ENCODE results near the gene CBX8.

Gene CBX8

DNA sequence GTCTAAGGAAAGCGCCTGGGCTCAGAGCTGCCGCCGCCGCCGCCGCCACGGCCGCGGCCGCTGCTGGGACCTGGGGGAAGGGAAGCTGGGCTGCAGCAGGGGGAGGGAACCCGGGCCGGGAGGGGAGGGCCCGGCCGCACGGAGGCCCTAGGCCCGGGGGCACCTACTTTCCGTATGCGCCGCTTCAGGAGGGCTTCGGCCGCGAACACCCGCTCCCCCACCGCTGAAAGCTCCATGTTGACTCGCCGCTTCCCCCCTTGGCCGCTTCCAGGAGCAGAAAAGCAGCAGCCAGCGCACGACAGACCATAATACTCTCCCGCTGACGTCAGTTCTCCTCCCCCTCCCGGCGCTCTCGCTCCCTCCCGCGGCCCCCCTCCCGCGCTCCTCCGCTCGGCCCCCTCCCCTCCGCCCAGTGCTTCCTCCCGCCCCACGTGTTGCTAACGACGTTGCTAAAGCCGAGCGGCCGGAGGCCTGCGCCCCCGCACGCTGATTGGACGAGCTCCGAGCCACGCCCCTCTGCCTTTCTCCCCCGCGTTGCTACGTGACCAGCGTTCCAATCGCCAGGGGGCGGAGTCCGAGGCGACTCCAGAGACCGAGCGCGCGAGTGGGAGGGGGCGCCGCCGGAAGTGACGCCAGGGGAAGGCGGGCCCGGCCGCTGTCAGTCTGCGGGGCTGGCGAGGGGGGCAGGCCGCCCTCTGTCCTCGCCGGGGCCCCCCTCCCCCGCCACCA, at the start of gene CBX8:
Gene CBX8 (minus strand): TSS at position 315 of the 729 bp plus-strand sequence. CDS start 79 bp downstream, at position 236.
- DNase-seq (ENCODE audit: low read depth, low spot score): peak; percentile 98

DNA sequence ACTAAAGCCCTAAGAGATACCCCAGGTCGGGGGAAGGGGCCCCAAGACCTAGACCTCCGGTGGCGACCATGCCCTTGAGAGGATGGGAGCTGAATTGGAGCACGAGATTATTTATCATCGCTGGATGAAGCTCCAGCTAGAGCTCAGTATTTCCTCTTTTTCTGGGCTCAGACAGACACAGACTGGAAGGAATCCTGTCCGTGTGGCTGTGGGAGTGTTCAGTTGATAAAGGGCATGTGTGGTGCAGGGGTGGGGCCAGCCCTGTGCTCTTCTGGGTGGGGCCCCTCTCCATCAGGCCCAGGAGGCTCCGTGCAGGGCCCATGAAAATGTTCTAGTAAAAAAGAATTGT, 48.7 kb upstream of the CBX8 start:
- no peak for DNase-seq (ENCODE audit: low read depth, low spot score)

DNA sequence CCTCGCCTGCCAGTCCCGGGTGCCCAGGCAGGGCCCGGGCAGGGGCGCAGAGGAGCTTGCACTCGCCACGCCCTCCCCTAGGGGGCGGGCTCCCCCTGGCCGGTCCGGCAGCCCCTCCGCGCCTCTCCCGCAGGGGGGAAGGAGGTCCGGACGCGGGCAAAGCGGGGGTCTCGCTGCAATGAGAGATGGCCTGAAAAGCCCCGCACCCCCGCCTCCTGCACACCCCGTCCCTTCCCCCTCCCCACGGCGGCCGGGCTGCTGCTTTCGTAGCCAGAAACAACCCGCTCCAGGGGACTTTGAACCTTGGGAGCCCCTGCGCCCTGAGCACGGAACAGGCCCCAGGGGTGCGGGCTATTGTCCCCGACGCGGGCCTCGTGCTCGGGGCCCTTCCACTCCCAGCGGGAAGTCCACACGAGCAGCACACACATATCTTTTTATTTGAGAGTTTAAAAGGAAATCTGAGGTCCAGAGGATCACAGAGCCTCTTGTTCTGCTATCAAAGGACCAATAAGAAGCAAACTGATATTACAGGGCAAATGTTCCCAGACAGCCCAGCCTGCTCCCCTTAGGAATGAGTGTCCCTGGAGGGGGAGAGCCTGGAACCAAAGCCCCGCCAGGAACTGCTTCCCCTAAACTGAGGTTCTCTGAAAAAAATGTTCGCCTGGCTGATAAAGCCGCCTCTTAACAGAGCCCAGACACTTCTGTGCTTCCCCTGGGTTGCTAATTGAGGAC, 48.2 kb upstream of the CBX8 start:
- DNase-seq (ENCODE audit: low read depth, low spot score): no peak

DNA sequence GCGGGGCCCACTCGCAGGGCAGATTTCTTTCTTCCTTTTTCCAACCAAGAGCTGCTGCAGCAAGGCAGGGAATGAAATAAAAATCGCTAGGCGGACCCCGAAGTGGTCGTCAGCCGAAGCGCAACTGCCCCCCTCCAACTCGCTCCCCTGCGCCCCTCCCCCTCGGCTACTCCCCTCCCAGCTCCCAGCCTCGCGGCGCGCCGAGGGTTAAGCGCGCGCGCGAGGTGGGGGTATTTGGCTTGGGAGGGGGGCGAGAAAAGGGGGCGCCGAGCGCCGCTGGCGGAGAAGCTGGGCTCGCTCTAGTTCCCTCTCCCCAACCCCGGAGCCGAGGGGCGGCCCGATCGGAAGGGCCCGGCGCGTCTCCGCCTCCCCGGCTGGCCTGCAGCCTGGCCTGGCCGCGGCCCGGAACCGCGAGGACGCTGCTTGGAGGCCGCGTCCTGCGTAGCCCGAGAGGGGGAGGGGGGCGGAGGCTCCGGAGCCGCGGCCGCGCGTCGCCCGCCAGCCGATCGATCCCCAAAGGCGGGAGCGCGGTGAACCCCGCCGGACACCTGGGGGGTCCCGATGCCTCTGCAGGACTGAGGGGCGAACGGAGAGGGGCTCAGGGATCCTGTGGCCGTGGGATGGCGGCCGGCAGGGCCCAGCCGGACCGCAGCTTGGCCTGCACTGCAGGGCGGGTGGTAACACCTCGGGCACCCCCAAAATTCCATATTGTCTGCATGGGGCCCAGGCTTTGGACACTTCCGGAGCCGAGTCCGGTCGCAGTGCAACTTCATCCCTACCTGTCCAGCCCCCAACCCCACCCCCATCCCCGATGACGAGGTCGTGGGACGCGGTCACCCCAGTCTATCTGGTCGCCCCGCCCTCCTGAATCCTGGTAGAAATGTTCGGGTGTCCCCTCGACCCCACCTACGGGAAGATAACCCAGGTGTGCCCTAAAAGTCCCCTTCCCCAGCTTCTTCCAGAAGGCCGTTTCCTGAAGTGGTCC, 47.2 kb upstream of the CBX8 start:
- no peak for DNase-seq (ENCODE audit: low read depth, low spot score)

DNA sequence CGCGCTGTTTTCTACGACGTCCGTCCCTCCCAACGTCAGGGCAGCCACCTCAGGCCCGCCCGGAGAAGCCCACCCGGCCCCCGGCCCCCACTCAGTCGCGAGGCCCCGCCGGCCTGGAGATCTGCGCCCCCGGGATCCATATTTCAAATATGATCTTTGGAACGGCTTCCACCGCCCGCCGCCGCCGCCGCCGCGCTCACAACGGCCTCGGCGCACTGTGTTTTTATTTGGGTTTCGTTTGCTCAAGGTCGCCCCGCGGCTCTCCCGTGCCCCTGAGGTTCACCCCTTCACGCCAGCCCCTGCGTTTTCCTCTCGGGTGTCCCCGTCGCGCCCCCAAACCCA, 46.6 kb upstream of the CBX8 start:
- no peak for DNase-seq (ENCODE audit: low read depth, low spot score)

DNA sequence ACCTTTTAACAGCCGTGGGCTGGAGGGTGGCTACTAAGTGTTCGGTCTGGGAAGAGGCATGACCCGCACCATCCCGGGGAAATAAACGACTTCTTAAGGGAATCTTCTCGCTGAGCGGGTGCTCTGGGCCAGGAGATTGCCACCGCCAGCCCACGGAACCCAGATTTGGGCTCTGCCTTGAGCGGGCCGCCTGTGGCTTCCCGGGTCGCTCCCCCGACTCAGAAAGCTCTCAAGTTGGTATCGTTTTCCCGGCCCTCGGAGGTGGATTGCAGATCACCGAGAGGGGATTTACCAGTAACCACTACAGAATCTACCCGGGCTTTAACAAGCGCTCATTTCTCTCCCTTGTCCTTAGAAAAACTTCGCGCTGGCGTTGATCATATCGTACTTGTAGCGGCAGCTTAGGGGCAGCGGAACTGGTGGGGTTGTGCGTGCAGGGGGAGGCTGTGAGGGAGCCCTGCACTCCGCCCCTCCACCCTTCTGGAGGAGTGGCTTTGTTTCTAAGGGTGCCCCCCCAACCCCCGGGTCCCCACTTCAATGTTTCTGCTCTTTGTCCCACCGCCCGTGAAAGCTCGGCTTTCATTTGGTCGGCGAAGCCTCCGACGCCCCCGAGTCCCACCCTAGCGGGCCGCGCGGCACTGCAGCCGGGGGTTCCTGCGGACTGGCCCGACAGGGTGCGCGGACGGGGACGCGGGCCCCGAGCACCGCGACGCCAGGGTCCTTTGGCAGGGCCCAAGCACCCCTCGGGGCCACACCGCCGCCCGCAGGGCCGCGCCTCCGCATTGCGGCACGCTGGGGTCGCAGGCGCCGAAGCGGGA, 46.0 kb upstream of the CBX8 start:
- no peak for DNase-seq (ENCODE audit: low read depth, low spot score)

DNA sequence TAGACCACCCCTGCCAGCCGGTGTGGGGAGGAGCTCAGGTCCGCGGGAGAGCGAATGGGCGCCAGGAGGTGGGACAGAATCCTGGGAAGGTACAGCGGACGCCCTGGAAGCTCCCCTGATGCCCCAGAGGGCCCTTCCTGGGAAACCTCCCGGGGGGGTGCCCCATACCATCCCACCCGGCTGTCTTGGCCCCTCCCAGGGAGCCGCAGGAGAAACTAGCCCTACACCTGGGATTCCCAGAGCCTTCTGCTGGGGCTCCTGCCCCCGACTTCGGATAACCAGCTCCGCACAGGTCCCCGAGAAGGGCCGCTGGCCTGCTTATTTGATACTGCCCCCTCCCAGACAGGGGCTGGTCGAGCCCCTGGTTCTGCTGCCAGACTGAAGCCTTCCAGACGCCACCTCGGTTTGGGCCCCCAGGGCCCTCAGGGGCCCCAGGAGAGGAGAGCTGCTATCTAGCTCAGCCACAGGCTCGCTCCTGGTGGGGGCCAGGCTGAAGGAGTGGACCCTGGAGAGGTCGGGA, 45.3 kb upstream of the CBX8 start:
- no peak for DNase-seq (ENCODE audit: low read depth, low spot score)

DNA sequence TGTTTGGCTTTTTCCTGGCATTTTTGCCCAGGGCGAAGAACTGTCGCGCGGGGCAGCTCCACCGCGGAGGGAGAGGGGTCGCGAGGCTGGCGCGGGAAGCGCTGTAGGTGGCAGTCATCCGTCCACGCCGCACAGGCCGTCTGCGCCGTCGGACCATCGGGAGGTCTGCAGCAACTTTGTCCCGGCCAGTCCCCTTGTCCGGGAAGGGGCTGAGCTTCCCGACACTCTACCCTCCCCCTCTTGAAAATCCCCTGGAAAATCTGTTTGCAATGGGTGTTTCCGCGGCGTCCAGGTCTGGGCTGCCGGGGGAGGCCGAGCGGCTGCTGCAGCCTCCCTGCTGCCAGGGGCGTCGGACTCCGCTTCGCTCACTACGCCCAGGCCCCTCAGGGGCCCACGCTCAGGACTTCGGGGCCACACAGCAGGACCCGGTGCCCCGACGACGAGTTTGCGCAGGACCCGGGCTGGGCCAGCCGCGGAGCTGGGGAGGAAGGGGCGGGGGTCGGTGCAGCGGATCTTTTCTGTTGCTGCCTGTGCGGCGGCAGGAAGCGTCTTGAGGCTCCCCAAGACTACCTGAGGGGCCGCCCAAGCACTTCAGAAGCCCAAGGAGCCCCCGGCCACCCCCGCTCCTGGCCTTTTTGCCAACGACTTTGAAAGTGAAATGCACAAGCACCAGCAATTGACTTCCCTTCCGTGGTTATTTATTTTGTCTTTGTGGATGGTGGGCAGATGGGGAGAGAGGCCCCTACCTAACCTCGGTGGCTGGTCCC, 44.7 kb upstream of the CBX8 start:
- no peak for DNase-seq (ENCODE audit: low read depth, low spot score)

DNA sequence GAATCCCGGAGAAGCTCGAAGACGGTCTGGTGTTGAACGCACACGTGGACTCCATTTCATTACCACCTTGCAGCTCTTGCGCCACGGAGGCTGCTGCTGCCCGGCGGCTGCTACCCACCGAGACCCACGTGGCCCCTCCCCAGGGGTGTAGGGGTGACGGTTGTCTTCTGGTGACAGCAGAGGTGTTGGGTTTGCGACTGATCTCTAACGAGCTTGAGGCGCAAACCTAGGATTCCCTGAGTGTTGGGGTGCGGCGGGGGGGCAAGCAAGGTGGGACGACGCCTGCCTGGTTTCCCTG, 44.1 kb upstream of the CBX8 start:
- no peak for DNase-seq (ENCODE audit: low read depth, low spot score)

DNA sequence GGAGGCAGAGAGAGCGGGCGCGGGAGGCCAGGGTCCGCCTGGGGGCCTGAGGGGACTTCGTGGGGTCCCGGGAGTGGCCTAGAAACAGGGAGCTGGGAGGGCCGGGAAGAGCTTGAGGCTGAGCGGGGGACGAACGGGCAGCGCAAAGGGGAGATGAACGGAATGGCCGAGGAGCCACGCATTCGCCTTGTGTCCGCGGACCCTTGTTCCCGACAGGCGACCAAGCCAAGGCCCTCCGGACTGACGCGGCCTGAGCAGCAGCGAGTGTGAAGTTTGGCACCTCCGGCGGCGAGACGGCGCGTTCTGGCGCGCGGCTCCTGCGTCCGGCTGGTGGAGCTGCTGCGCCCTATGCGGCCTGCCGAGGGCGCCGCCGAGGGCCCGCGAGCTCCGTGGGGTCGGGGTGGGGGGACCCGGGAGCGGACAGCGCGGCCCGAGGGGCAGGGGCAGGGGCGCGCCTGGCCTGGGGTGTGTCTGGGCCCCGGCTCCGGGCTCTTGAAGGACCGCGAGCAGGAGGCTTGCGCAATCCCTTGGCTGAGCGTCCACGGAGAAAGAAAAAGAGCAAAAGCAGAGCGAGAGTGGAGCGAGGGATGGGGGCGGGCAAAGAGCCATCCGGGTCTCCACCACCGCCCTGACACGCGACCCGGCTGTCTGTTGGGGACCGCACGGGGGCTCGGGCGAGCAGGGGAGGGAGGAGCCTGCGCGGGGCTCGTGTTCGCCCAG, 43.6 kb upstream of the CBX8 start:
- no peak for DNase-seq (ENCODE audit: low read depth, low spot score)

DNA sequence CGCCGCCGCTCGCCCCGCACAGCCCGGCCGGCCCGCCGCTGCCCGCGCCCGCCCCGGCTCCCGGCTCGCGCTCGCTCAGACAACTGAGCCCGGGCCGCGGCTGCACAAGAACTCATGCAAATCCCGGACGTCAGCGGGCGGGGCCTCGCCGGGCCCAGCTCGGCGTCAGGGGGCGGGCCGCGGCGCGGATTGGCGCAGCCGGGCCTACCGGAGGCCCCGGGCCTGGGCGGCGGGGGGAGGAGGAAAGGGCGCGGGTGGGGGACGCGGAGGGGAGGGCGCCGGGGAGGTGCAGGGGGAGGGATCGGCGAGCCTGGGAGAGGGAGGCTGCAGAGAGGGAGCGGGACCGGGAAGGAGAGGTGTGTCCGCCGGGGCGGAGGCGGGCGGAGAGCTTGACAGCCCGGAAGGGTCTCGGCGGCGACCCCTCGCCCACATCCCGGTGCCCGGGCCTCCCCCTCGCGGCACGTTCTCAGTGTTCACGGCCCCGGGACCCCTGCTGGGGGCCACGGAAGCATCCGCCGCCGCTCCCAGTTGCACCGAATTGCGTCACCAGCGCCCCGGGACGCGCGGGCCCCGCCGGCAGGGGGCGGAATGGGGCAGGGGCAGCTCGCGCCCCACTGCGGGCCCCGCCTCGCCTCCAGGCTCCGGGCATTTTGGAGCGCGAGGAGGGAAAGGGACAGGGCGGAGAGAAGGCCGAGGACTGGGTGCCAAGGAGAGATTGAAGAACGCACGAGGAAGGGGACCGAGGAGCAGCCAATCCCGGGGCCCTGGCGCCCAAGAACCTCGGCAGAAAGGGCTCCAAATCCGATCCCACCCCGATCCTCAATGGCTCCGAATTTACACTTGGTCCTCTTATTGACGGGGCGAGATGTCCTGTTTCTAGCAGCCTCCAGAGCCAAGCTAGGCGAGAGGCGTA, 42.7 kb upstream of the CBX8 start, which contains the start of gene CBX4:
Gene CBX4 (minus strand): TSS at position 85 of the 913 bp plus-strand sequence. CDS start 189 bp downstream, outside the sequence.
- DNase-seq (ENCODE audit: low read depth, low spot score): peak; percentile 86

DNA sequence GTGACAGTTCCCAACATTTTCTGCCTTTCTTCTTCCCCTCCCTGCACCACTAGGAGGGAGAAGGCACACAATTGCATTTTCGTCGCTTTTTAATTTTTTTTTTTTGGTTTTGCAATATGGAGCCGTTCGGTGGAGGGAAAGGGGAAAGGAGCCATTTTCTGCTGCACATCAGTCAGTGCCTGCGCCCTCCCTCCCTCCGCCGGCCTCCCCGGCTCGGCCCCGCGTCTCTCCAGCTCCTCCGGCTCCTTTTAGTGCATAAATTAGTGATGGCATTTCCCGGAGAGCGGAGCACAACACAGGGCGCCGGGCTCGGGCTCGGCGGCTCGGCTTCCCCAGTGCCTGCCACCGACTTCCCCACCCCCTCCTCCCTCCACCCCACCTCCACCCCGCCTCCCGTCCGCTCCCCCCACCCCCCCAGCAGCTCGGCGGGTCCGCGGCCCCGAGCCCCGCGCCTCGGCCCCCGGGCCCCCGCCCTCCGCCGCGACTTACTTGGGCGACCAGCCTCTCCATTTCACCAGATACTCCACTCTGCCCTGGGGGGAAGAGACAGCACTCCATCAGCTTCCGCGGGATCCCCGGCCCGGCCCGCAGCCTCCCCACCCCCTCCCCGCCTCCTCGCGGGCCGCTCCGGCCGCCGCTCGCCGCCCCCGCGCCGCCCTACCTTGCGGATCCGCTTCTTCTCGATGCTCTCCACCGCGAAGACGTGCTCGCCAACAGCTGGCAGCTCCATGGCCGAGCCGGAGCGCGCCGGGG, 41.8 kb upstream of the CBX8 start:
- no peak for DNase-seq (ENCODE audit: low read depth, low spot score)

DNA sequence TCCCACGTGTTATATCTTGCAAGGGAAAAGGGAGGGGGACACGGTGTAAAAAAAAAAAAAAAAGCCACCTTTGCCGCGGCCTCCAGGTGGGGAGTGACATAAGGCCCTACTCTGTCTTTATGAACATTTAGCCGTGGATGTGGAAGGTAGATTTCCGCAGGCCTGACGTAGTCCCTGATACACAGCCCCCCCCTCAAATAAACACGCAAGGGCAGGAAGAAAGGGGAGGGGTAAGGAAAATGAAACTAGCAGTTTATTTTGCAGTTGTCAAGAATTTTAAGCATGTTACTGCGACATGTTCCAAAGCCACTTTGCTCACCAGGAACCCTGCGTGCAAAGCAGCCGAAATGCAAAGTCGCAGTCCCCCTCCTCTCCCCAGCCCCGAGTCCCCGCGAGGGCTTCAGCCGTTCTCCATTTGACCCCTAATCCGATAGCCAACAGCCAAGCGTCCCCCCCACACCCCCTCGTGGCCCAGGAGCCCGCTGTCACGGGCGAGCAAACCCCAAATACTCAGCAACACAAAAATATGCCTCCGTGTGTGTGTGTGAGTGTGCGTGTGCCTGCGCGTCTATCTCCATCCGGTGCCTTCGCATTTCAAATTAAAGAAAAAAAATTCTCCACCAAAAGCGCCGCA, 41.1 kb upstream of the CBX8 start:
- no peak for DNase-seq (ENCODE audit: low read depth, low spot score)

DNA sequence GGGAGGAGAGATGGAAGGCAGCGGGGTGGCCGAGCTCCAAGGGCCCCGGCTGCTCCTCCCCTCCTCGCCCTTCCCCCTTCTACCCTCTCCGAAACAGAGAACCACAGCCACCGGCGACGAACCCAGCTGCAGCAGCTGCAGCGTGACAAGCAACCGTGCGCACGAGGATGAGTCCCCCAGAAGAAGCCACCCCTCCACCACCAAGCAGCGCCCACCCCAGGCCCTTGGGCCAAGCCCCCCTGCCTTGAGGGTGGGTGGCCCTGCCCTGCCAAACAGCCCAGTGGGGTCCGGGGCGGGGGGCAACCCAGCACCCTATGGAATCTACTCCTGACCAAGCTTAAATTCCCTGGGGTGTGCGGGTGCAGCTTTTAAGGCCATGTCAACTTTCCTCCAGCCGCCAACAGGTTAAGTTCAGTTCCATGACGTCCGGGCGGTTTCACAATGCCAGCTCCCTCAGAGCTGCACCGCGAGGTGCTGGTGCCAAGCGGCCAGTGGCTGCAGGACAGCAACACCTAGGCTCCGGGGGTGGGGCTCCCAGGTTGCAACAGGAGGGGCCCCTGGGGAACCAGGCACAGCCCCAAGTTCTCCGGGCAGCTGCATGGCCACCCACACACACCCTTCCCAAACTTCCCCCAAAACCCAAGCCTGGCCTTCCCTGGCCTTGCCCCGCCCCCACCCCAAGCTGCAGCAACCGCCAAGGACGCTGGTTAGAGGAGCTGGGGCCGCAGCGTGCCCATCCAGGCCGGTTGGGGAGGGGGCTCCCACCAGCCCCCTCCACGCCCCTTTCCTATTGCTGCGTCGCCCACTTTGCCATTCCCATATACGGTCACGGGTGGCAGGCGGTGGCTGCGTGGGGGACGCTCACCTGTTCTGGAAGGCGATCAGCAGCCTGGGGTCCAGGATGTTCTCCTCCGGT, 40.4 kb upstream of the CBX8 start:
- no peak for DNase-seq (ENCODE audit: low read depth, low spot score)

DNA sequence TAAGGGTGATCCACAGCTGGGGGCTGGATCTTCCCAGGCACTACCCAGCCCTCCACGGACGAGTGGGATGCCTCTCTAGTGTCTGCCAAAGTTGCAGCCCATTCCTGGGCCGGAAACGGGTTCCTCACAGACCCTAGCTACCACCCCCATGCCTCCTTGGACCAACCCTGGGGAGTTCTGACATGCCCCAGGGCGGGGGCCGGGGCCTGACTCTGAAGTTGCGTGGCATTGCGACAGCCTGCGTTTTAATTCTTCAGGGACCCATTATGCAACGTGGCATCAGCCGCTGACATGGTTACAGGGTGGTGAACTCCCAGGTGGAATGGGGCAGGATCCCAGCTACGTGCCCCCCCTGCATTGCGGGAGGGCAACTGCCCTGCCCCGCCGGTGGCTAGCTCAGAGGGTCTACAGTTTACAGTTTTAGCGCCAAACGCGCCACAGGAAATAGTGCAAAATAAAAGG, 39.7 kb upstream of the CBX8 start:
- DNase-seq (ENCODE audit: low read depth, low spot score): no peak

DNA sequence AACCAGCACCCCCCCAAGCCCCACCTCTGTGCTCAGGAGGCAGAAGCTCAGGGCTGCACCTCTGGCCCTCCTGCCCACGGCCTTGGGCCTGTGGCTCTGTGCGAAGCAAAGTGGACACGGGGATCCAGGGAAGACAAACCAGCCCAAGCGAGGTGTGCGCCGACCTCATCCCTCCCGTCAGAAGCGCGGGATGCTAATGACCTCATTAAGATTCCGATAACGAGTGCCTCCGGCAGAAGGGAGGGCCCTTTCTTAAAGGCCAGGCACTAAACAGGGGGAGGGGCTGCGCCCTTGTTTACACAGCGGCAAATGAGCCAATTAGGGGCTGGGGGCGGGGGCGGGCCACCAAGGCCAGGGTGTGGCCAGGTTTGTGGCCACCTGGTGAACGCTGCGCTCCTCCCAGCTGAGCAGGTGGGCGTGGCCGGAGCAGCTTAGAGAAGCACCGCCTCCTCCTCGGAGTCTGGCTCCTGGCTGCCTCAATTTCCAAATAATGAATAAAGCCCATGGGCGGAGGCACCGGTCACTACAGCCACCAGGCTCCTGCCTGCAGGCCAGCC, 39.2 kb upstream of the CBX8 start:
- DNase-seq (ENCODE audit: low read depth, low spot score): no peak

Data from activated CD4-positive, CD25-positive, alpha-beta regulatory T cell treated with anti-CD3 and anti-CD28 coated beads, Interleukin-2, amount 50 U/mL, for 16 hours (primary cell).